Endothelial cell of hepatic sinusoid (primary cell): ENCODE data around the gene PXYLP1.

Experiments used
- in situ Hi-C: cut with HindIII; loops from 2 replicates; pipeline ENCODE4 v1.10.0; 2017; ENCODE audit warnings: low sequenced_read_pairs

The PXYLP1 gene

DNA sequence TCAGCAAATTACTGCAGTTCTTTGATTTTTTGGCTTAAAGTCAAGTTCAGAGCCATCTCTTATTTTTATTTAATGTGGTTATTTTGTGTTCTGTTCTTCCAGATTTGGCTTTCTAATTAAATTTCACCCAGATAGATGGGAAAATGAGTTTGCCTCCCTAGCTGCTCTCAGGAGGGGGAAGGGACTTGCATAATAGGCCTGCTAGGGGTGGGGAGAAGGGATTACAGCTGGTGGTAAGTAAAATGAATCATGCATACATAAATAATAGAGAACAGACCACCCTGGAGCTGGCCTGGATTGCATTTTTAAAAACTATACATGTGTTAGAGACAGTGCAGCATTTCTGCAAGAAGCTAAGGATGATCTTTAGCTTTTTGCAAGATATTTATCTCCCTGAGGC lies 3.9 kb upstream of the PXYLP1 start:
- in situ Hi-C loops, result no loop called here

DNA sequence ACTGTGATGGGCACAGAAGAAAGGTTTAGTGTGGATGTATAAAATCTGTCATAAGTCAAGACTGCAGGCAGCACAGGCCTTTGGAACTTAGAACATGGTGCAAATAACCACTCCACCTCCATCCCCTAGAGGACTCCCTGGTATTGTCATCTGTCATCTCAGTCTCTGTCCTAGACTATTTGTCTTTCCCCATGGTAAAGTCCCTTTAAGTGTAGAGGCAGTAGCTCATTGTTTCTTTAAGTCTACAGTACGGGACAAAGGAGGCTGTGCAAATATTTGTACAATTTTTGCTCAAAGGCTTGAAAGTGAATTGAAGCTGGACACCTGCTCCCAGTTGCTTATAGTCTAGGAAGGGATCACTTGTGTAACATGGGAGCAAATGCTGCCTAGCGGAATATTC lies 3.2 kb upstream of the PXYLP1 start:
- in situ Hi-C loops, result no loop called here

DNA sequence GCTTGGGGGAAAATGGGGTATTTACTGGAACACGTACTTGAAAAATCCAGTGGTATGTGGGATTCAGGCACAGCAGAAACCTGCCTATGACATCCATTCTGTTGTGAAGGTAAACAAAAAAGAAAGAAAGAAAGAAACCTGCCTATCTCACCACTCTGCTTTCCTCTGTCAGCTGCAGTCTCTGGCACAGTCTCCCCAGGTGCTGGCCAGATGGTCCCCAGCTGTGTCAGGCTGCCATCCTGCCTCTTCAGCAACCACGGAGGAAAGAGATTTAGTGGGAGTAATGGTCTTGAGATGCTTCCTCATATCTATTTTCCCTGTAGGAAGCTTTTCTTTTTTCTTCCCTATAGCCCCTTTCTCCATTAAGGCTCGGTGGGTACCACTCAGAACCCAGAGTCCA lies 2.5 kb upstream of the PXYLP1 start:
- in situ Hi-C loops, result no loop called here

DNA sequence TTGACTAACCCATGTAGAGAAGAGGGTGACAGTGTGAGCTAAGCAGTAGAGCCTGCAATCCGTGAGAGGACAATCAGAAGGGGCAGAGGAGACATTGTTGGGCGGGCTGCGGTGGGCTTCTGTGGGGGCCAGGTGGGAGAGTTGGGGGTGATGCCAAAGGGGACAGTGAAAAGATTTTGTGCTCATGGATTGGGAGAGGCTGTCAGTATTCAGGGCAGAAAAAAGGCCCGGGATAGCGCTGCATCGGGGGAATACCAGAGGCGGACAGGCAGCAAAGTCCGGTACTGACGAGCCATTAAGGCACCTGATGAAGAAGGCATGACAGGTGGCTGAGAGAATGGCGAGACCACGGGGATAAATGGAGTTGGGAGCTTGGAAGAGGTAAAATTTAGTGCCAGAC lies 1.3 kb upstream of the PXYLP1 start:
- in situ Hi-C loops, result no loop called here

DNA sequence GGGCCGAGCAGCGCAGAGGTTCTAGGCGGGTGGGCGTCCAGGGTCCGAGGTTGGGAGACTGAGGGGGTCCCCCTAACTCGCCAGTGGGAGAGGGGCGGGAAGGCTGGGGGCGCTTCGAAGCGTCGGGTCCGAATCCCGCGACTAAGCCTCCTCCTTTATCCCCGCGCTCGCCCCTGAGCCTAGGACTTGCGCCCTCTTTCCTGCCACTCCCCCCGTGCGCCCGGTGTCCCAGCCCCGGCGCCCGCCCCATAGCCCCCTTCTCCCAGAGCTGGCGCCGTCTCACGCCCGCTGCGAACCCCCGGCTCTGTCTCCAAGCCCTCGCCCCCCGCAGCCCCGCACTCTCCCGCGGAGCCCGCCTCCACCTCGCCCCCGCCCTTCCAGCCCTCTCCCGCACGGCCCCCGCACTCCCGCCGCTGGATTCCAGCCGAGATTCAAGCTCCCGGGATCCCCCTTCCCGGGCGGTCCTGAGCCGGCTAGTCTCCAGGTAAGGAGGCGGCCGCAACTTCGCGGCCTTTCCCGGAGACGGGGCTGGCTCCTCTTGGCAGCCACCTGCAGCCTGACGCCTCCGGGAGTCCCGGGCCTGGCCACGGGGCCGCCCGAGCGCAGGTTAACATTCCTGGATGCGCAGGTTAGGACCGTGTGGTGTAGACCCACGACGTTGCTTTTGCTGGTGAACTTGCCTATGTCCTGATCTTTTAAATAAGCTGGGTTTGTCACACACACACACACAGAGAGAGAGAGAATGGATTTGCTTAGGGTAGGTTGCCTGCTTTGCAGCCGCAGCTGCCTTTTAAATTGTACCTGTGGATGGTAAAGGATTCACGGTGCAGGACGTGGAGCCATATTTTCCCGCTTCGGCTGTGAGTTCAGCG lies 563 bp downstream of the PXYLP1 start:
- in situ Hi-C loops, result no loop called here

GRCh38 chr3:141233457-141234161 lies 2.0 kb downstream of the PXYLP1 start:
- in situ Hi-C loops, result no loop called here

- in situ Hi-C loops, result no loop called here
Observed at GRCh38 chr3:141234283-141234682, 2.7 kb downstream of the PXYLP1 start.

DNA sequence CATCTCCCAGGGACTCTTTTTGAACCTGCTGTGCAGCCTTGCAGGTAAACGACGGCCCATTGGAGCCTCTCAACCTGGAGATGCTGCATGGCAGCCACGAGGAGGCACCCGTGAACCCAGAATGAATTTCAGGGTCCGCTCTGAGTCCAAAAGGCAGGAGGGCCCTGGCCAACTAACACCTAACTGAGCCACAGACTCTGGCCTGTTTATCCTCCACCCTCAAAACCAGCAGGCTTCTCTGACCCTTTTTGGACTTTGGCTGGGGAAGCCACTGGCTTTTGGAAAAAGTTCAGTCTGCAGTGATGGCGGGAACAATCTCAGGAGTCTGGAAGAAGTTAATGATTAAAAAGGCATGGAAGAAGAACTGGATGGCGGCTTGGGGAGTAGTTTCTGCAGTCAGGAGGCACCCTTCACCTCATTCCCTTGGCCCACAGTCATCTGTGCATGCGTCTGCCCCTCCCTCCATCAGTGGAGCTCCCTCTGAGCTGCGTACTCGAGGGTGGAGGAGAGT lies 4.1 kb downstream of the PXYLP1 start:
- in situ Hi-C loops, result loop anchor here (5.0 kb wide), 1 partner anchor 72 kb away; no protein-coding TSS in a partner anchor

DNA sequence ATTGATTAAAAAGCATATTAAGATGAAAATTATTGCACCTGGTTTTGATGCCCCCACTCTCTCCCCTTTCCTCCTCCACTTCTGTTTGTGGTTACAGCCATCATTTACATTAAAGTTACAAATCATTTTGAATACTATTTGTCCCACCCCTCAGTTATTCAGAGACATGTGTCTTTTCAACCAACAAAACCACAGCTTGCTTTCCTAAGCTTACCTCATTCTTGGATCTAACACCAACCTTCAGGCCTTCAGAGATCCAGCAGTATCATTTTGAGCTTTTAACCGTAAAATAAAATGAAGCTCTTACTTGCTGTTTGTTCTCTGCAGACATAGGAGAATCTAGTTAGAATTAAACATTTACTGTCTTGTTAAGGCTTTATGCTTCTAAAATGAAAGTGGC lies 4.7 kb downstream of the PXYLP1 start:
- in situ Hi-C loops, result loop anchor here (5.0 kb wide), 1 partner anchor 71 kb away; no protein-coding TSS in a partner anchor

- in situ Hi-C loops, result loop anchor here (5.0 kb wide), 1 partner anchor 69 kb away; no protein-coding TSS in a partner anchor
Observed at GRCh38 chr3:141237701-141238521, 6.3 kb downstream of the PXYLP1 start.

DNA sequence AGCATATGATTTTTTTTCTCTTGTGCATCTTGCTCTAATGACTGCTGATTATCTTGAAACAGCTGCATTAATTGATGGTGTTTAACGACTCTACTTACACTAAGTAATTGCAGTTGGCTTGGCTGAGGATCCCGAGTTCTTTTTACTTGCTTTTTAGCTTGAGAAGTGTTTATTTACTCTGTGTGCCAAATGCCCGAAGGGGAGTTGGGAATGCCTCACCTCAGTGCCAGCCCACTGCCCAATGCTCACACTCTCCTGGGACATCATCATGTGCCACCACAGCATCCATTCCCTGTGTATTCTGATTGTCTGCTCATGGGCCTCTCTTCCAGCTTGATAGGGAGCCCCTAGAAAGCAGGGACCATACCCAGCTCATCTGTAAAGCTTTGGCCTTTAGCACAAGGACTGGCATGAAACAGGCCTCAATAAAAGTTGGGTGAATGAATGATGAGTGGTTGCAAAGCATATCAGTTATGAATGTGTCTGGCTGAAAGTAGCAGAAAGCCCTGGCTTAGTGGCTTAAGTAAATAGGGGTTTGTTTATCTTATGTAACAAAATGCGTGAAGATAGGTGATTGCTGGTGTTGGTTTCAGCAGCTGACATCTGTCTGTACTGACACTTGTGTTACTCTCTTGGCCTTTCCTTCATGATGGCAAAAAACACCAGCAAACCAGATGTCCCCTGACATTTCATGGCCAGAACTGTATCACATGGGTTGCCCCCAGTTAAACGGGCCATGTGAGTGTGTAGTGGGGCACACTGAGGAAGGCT lies 8.1 kb downstream of the PXYLP1 start:
- in situ Hi-C loops, result loop anchor here (5.0 kb wide), 1 partner anchor 68 kb away; no protein-coding TSS in a partner anchor

DNA sequence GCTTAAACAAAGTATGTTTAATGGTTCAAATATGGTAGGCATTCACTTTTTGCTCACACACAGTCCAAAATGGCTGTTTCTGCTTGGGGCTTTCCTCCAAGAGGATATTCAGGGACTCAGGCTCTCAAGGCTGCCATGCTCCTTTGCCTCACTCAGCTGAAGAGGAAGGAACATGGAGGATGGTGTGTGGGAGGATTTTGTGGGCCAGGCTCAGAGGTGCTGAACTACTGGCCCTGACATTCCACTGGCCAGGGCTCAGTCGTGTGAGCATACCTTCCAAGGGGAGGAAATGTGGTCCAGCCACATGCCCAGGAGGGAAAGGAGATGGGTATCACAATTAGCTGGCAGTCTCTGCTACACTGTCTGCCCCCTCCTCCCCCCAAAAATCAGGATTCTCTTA lies 8.7 kb downstream of the PXYLP1 start:
- in situ Hi-C loops, result no loop called here

DNA sequence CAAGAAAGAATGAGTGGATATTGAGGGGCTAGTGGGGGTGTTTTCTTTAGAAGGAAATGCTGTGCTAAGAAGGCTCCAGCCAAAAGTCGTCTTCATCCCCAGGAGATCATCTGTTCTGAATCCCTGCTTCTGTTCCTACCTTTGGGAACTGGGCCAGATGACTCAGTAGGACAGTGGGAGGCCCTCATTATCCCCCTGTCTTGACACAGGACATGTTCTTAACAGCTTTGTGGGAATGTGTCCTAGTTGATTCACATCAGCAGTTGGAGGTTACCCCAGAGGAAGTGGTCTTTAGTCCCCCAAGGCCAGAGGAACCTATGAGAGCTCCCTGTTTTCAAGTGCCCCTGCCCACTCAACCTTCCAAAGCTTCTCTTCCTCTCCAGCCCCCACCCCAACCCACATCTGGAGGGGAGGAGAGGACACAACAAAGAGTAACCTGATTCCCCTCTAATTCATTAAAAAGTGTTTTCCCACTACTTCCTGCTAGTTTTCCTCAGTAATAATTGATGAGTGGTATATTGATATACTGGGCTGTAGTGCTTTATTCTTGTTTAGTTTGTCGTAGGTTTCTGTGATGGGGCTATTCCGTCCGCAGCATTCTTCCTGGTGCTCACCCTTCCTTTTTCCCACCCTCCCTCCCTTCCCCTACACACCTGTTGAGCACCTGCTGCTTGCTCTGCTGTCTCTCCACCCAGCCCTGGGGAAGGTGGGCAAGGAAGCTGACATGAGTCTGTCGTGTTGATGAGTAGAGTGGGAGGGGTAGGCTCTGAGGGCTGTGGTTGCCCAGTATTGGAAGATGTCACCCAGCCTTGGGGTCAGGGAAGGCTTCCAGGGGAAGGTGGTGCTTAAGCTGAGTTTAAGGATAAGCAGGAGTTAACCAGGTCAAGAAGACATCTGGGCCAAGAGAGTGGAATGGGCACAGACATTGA lies 9.3 kb downstream of the PXYLP1 start:
- in situ Hi-C loops, result no loop called here

DNA sequence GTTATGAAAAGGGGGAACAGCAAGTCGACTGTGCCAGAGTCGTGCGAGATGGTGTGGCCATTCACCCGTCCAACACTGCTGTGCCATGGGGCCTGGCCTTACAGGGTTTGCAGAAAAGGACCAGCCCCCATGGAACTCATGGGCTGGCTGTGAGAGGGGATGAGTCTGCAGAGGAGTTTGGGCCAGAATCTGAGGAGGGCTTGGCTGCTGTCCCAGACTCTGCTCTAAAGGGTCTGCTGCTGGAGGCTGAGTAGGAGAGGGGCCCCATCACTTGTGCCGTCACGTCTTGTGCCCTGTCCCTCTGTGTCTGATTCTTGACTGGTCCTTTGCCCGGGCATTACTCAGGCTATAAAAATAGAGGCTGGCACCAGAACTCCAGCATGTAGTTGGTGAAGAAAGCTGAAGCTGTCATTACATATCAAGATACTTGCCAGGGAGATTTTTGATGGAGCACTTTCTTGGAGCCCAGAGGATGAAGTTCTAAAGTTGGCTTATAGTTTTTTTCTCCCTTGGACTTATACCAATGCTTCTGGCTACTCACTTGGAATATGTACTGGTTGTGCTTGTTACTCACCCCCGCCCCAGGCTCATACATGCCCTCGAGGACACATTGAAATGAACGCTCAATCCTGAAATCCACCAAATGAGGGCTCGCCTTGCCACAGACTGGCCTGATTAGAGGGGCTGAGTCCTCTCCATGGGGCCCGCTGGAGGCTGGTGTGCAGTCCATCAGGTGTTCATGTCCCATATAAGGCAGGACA lies 10.2 kb downstream of the PXYLP1 start:
- in situ Hi-C loops, result no loop called here

GRCh38 chr3:141242377-141243092 lies 10.9 kb downstream of the PXYLP1 start:
- in situ Hi-C loops, result no loop called here

GRCh38 chr3:141243271-141243707 lies 11.7 kb downstream of the PXYLP1 start:
- in situ Hi-C loops, result no loop called here

DNA sequence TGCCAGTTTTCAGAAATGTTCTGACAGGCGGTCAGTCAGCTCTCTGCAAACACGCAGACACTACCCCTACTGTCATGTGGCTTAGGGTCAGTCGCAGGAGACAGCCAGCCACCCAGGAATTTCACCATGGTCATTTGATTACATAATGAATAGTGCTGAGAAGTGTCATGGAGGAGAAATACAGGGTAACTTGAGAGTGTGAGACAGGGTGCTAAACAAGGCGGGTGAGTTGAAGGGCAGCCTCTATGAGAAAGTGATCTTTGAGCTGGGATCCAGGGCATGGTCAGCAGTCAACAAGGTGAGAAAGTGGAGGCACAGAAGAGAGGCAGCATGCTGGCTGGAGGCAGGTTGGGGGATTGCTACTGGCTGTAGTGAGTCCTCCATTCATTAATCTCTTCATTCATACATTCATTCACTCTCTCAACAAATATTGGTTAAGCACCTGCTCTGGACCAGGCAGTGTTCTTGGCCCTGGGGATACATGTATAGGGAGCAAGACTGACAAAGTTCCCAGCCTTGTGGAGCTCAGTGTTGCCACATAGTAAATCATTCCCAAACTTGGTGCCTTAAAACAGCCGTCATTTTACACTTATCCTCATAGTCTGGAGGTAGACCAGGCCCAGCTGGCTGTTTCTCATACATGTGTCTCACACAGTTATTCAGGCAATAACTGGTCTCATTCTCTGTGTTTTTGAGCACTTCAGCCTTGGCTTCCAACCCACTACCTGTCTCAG lies 14.8 kb downstream of the PXYLP1 start:
- in situ Hi-C loops, result no loop called here
